ENCODE measurements around the gene TP53. TPM values are rescaled to one million over a fixed set of nuclear protein-coding genes. Genes with fewer than 3 reads are reported as not detected.

Gene TP53
- total and polyA plus RNA-seq, 9 of the 15 experiments (the other 6 are each of a cell fraction or from before 2014, with no cell fraction given): 2.8 to 14.0 (median 7.1) TPM

DNA sequence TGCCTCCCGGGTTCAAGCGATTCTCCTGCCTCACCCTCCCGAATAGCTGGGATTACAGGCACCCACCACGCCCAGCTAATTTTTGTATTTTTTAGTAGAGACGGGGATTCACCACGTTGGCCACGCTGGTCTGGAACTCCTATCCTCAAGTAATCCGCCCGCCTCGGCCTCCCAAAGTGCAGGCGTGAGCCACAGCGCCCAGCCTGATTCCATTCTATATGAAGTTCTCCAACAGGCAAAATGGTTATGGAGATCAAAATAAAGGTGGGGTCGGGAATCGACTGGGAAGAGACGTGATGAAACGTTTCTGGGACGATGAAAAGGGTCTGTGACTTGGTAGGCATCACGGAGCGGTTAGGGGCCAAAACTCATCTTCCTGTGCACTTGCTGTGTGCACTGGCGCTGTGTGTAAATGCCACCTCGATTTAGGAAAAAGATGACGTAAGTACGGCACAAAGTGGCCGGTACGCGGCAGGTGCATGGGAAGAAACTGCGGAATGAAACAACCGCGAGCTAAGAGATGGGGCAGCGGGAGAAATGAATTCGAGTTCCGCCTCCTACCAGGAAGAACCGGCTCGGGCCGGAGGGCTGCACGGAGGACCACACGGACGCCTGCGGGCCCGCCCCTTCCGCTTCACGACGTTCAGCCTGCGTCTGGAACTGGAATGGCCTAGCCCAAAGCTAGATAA, 1.6 kb downstream of the TP53 start:
- FAIRE-seq: peak; percentile 85
- TF ChIP-seq FOXA3 (CRISPR knock-in tag; conservative IDR thresholded peaks at IDR 0.05 in 1 of 2, IDR thresholded peaks at IDR 0.05 in 1 of 2) (peak in 1 of 2 experiments; percentile 70; a peak in 2 of 4 replicates), TBL1XR1 (IDR thresholded peaks at IDR 0.05; ENCODE audit: low read length in 2 of 2) (peak; percentile 4 to 56; a peak in 1 of 4 replicates), PKNOX1 (IDR thresholded peaks at IDR 0.05) (no peak), ZNF133 (CRISPR knock-in tag; IDR thresholded peaks at IDR 0.05) (no peak), POLR2AphosphoS5 (IDR thresholded peaks at IDR 0.05; ENCODE audit: control insufficient read depth, insufficient read depth, low read depth, low read length) (peak; percentile 71), KLF13 (tag; IDR thresholded peaks at IDR 0.05; ENCODE audit: borderline replicate concordance, low read depth) (peak; percentile 65; the same call in 1 of the 2 replicates), KAT8 (IDR thresholded peaks at IDR 0.05; ENCODE audit: low read depth) (no peak), ZKSCAN3 (CRISPR knock-in tag; IDR thresholded peaks at IDR 0.05) (no peak), POLR2H (tag; IDR thresholded peaks at IDR 0.05; ENCODE audit: low read depth) (no peak), HEY1 (CRISPR knock-in tag; IDR thresholded peaks at IDR 0.05; ENCODE audit: borderline replicate concordance) (no peak)
- TF ChIP-seq, protein P1, sequence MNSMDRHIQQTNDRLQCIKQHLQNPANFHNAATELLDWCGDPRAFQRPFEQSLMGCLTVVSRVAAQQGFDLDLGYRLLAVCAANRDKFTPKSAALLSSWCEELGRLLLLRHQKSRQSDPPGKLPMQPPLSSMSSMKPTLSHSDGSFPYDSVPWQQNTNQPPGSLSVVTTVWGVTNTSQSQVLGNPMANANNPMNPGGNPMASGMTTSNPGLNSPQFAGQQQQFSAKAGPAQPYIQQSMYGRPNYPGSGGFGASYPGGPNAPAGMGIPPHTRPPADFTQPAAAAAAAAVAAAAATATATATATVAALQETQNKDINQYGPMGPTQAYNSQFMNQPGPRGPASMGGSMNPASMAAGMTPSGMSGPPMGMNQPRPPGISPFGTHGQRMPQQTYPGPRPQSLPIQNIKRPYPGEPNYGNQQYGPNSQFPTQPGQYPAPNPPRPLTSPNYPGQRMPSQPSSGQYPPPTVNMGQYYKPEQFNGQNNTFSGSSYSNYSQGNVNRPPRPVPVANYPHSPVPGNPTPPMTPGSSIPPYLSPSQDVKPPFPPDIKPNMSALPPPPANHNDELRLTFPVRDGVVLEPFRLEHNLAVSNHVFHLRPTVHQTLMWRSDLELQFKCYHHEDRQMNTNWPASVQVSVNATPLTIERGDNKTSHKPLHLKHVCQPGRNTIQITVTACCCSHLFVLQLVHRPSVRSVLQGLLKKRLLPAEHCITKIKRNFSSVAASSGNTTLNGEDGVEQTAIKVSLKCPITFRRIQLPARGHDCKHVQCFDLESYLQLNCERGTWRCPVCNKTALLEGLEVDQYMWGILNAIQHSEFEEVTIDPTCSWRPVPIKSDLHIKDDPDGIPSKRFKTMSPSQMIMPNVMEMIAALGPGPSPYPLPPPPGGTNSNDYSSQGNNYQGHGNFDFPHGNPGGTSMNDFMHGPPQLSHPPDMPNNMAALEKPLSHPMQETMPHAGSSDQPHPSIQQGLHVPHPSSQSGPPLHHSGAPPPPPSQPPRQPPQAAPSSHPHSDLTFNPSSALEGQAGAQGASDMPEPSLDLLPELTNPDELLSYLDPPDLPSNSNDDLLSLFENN (IDR thresholded peaks at IDR 0.05; ENCODE audit: low read depth in 2 of 2, low read length in 2 of 2): 0 out of 4 replicates have a peak, but pooled peaks of 1 of the 2 experiments have one; percentile 22

More for the DNA sequence above, 1.6 kb downstream of the TP53 start:
- H3K36me3 ChIP-seq (ENCODE audit: control insufficient read depth, insufficient read depth, low read length): peaks cover 27% of the 10 kb centered on the region
- POLR2A ChIA-PET: interaction anchor here (0.5 to 7.3 kb wide), 34 partner anchors 9 to 570 kb away, joined by 3 to 67 read pairs (median 7); partner anchors contain the start of genes ATP1B2, EFNB3, FXR2 and GABARAP
- peaks cover 6 to 21% of the 10 kb centered on the region in 2 experiments; a peak in 3 of 5 replicates for H3K4me1 ChIP-seq (replicated peaks in 1 of 2; ENCODE audit: control insufficient read depth in 2 of 2, insufficient read depth in 2 of 2, low read length in 2 of 2)
- H3K79me2 ChIP-seq (ENCODE audit: control insufficient read depth, insufficient read depth, low read length): peaks cover 66% of the 10 kb centered on the region
- ATAC-seq (peak; percentile 66), DNase-seq (ENCODE audit: extremely low read depth in 1 of 4, low spot score in 3 of 4) (peak; percentile 67 to 92 (median 76))
- H3K9me1 ChIP-seq (ENCODE audit: control insufficient read depth, insufficient read depth, low read length): no peaks in the 10 kb centered on the region
- H3K27me3 ChIP-seq (ENCODE audit: control insufficient read depth in 2 of 2, insufficient read depth in 2 of 2, low read length in 2 of 2): no peaks in the 10 kb centered on the region
- WGBS (ENCODE audit: insufficient coverage, low coverage, missing lambda C conversion rate): under 1% methylated on average over 44 of the region's 44 CpGs
- BruUV-seq (replicated peaks): no TSS peak
- H3K27ac ChIP-seq (ENCODE audit: extremely low read depth, low read depth, low read length): peak overlapping the region; percentile 99
- in situ Hi-C loops (cut with MboI) (loop anchor here (5.0 kb wide), 1 partner anchor 53 kb away; the partner anchor contains the start of gene SHBG), intact Hi-C loops (cut with micrococcal nuclease) (loop anchor here (5.0 kb wide), 1 partner anchor 98 kb away; no protein-coding TSS in a partner anchor)
- no peaks in the 10 kb centered on the region for H3K9me3 ChIP-seq (replicated peaks; ENCODE audit: control insufficient read depth, insufficient read depth, low read depth, low read length)
- peak overlapping the region; percentile 78 for H3K4me3 ChIP-seq
- no peaks in the 10 kb centered on the region for H4K20me1 ChIP-seq (replicated peaks; ENCODE audit: control insufficient read depth, insufficient read depth, low read length)
- peak overlapping the region; percentile 70 for H2AFZ ChIP-seq (ENCODE audit: low read depth, low read length)
- H3K4me2 ChIP-seq (ENCODE audit: insufficient read depth, low read length): peak overlapping the region; percentile 99
- H3K9ac ChIP-seq (ENCODE audit: insufficient read depth in 1 of 2, low read depth in 2 of 2, low read length in 2 of 2): peak overlapping the region; percentile 95 to 96
- CTCF ChIA-PET (ENCODE audit: low intra/inter-chr PET ratio): no interaction called here
